Measurements from ENCODE around the gene TSPAN33. TPM values are rescaled to one million over a fixed set of nuclear protein-coding genes. Genes with fewer than 3 reads are reported as not detected.
A peak's percentile ranks its signal among the peaks of the same experiment; 100 is the strongest.
"Not testable (repeated sequence)": the region's sequence is repeated elsewhere in the genome, so short reads cannot be mapped to it uniquely, and the experiment has no call there.

TSPAN33 gene
- total RNA-seq, result 1 to 10 TPM; 5.2 to 6.3 TPM
- long read RNA-seq, donor 1, partial matches to known transcripts, result 0 of 3 reads
- long read RNA-seq, donor 1, other reads (novel, unspliced or antisense), result 0 of 3 reads
- long read RNA-seq, donor 2, partial matches to known transcripts, result 1 of 1 reads
- long read RNA-seq, donor 2, other reads (novel, unspliced or antisense), result 0 of 1 reads

GRCh38 chr7:129144095-129144833, at the start of gene TSPAN33:
TSPAN33 (plus strand) TSS chr7:129144707; CDS start chr7:129144981, 274 bp downstream.
- DNase-seq (ENCODE audit: low spot score), result peak; percentile 91
- intact Hi-C loops (cut with DNase I), result no loop called here

DNA sequence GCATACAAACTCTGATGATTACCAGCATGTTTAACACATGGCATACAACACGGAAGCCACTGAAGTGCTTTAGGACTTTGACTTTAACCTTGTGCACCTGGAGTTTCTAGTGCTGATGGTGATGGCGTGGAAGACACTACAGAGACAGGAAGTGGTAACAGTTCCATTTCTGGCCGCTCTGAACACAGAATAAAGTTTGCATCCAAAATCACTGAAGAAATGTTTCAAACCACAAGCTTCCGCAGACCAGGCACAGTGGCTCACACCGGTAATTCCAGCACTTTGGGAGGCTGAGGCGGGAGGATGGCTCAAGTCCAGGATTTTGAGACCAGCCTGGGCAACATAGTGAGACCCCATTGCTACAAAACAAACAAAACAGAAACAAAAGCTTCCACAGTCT, 49.2 kb upstream of the TSPAN33 start:
- no peak for DNase-seq (ENCODE audit: low spot score)
- intact Hi-C loops (cut with DNase I), result loop anchor here (5.0 to 10.0 kb wide), 2 partner anchors 183 to 190 kb away; partner anchors contain the start of gene KCP (in 1 of the 2)

DNA sequence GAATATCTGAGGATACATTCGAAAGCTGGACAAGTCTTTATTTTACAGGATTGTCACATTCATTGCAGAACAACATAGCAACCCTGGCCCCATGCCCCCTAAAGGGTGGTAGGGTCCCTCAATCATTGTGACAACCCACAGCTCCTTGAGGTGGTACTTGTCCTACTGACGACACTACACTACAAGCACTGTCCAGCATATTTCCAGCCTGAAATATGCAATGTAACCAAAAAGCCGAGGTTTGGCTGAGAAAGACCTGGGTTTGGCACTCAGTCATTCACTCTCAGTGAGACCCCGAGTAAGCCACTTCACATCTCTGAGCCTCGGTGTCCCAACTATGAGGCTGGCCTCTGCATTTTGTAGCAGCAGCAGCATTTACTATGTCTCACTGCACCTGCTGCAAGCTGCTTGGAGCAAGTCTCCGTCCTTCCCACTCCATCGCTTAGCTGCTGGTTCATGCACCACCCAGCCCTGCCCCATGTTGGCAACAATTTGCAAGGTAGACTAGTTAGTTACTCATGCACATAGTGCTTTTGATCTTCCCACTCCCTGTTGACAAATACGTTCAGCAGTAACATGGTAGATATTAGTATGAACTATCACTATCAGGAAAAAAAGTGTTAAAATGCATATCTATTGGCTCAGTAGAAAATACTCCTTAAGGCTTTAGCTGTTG, 46.0 kb upstream of the TSPAN33 start:
- DNase-seq (ENCODE audit: low spot score), result no peak
- intact Hi-C loops (cut with DNase I), result loop anchor here (5.0 to 10.0 kb wide), 2 partner anchors 186 to 194 kb away; partner anchors contain the start of gene KCP (in 1 of the 2)

DNA sequence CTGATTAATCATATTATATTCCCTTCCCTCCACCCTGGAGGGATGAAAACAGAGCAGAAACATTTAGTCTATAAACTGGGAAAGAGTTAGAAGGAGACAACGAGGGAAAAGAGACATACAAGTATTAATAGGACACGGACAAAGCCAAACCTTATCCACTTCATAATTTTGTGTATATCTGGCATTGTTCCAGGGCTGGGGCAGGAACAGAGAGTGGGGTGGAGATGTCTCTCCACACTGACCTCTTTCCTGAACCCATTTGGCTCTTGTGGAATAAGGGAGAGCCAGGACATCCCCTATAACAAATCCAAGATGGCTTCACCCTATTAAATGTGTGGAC, 43.7 kb upstream of the TSPAN33 start:
- no peak for DNase-seq (ENCODE audit: low spot score)
- intact Hi-C loops (cut with DNase I), result no loop called here

DNA sequence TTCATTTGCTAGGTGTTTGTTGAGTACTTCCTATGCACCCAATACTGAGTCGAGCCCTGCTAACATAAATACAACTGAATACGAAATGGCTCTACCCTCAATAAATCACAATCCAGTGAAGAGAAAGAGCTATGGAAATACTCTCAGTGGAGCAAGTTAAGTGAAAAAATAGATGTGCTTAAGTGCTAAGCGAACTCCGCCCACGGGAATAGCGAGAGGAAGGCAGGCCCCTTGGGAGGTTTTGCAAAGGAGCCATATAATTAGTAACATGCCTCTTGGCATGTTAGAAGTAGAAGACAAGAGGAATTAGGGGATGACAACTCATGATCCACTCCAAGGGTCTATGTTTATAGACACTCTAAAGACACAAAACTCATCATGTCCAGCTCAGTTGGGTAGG, 42.8 kb upstream of the TSPAN33 start:
- intact Hi-C loops (cut with DNase I), result no loop called here
- no peak for DNase-seq (ENCODE audit: low spot score)

DNA sequence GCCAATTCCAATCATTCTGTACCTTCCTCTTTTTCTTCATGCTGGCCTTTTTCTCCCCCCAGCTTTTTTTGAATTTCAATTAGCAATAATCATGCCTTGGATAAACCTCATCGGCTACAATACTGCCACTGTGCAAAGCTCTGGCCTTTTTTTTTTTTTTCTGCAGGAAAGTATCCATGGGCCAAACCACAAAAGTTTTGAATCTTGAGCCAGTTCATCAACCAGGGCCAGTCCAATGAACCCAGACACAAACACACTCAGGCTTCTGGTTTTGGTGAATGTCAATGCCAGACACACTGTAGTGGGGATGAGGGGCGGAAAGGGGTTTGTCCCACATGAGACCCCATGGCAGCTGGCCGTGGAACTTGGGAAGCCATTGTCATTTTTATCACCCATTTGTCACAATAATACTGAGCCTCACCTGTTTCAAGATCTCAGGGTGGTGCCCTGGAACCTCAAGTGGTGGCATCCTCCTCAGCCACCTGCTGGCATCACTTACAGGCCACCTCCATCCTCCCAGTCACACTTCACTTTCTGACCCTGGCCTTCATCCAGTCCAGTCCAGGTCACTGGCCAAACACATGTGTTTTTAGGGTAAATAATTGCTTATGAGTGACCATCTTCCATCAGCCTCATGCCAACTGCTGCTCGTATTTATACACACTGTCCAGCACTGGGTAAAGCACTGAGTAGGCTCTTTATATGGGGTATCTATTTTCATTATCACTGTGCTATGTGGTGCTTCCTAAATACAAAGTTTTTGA, 40.8 kb upstream of the TSPAN33 start:
- DNase-seq (ENCODE audit: low spot score), result no peak
- intact Hi-C loops (cut with DNase I), result loop anchor here in 1 of 2 donors (1.0 kb wide), 1 partner anchor 16 kb away; no protein-coding TSS in a partner anchor

DNA sequence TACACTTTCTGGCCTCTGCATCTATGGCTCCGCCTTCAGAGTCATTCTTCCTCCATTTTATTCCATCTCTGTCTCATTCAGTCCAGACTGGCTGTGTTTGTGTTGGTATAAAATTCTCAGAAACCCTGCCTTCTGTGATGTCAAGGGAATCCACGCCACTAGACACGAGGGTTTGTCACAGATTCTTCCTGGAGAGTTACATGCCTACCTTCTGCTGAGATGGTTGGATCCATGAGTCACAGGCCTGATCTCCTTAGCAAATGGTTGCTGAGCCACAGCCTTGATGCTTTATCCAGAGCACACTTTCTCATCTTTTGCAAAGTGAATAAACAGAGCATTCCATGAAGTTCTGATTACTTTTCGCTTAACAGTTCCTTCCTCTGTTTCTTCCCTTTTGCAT, 35.9 kb upstream of the TSPAN33 start:
- intact Hi-C loops (cut with DNase I), result no loop called here

GRCh38 chr7:129110258-129110981, 34.1 kb upstream of the TSPAN33 start:
- no peak for DNase-seq (ENCODE audit: low spot score)
- intact Hi-C loops (cut with DNase I), result no loop called here

More for the DNA sequence above, 35.9 kb upstream of the TSPAN33 start:
- no peak for DNase-seq (ENCODE audit: low spot score)

DNA sequence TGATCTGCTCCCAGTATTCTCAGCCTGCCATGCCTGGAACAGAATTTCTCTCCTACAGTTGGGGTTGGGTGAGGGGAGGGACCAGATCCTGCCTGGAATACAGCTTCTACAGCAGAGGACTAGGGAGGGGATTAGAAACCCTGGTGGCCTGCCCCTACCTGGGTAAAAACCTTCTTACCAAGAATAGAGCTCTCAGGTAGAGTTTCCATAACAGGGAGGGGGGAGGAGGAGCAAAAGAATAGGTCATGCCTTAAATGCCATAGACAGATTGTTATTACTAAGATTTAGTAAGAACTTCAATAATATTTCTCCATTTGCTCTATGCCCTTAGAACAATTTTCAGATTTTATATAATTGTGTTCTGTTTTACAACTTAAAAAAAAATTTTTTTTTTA, 33.5 kb upstream of the TSPAN33 start:
- intact Hi-C loops (cut with DNase I), result no loop called here
- no peak for DNase-seq (ENCODE audit: low spot score)

DNA sequence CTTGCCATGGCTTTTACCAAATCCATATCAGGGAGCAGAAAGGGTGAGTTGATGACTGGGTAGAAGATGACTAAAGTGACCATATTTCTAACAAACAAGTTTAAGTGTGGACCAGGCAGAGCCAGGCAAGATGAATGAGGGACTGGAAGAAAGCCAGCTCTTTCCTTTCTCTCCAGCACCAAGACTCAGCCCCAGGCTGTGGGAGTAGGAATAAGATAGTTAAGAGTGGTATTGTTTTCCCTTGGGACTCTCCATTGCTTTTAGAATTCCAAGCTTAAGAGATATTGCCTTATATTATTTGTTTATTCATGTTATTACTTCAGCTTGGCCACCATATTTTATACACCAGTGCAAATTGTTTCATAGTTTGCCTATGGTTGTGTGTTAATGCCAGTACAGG, 28.8 kb upstream of the TSPAN33 start:
- intact Hi-C loops (cut with DNase I), result no loop called here
- no peak for DNase-seq (ENCODE audit: low spot score)

DNA sequence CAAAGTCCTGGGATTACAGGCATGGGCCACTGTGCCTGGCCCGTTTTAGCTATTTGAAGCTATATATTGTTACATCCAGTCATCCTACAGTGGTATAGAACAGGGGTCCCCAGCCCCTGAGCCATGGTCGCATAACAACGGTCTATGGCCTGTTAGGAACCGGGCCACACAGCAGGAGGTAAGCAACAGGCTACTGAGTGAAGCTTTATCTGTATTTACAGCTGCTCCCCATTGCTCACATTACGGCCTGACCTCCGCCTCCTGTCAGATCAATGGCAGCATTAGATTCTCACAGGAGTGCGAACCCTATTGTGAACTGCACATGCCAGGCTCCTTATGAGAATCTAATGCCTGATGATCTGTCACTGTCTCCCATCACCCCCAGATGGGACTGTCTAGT, 26.3 kb upstream of the TSPAN33 start:
- no peak for DNase-seq (ENCODE audit: low spot score)
- intact Hi-C loops (cut with DNase I), result no loop called here

DNA sequence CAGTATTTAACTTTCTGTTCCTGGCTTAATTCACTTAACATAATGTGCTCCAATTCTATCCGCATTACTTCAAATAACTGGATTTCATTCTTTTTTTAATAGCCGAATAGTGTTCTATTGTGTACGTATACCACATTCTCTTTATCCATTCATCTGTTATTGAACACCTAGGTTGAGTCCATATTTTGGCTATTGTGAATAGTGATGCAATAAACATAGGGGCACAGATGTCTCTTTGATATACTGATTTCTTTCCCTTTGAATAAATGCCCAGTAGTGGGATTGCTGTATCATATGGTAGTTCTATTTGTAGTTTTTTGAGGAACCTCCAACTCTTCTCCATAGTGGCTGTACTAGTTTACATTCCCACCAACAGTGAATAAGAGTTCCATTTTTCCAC, 25.5 kb upstream of the TSPAN33 start:
- intact Hi-C loops (cut with DNase I), result no loop called here

GRCh38 chr7:129121501-129122077, 22.9 kb upstream of the TSPAN33 start:
- not testable (repeated sequence) for DNase-seq (ENCODE audit: low spot score)
- intact Hi-C loops (cut with DNase I), result loop anchor here in 1 of 2 donors (5.0 kb wide), 1 partner anchor 1486 kb away; no protein-coding TSS in a partner anchor

More for the DNA sequence above, 25.5 kb upstream of the TSPAN33 start:
- no peak for DNase-seq (ENCODE audit: low spot score)

DNA sequence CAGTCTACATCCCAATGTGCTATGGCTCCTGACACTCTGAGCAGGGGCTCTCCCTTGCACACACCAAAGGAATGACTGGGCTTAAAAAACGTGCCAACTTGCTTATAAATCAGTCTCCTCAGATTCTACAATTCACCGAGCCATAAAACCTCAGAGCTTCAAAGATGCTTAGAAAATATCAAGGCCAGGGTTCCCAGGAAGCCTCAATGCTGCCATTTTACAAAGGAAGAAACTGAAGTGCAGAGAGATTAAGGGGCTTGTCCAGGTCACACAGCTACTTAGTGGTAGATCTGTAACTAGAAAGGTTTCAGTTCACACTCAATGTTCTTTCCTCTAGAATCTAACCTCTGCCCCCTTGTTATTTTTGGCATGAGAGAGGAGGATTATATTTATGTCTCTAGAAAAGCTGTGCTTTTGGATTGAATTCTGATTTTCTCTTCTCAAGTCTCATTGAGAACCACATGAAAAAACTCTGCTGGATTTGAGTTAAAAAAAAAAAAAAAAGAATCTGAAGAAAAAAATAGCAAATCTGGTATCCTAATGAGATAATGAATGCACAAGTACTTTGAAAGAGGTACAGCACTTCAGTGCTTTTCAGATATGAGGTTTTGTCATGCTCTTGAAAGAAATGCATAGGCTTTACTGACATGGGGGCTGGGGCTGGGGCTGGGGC, 22.3 kb upstream of the TSPAN33 start:
- intact Hi-C loops (cut with DNase I), result loop anchor here in 1 of 2 donors (5.0 kb wide), 1 partner anchor 1485 kb away; no protein-coding TSS in a partner anchor

GRCh38 chr7:129122751-129123509, 21.6 kb upstream of the TSPAN33 start:
- intact Hi-C loops (cut with DNase I), result loop anchor here in 1 of 2 donors (5.0 kb wide), 1 partner anchor 1484 kb away; no protein-coding TSS in a partner anchor
- no peak for DNase-seq (ENCODE audit: low spot score)

More for the DNA sequence above, 22.3 kb upstream of the TSPAN33 start:
- no peak for DNase-seq (ENCODE audit: low spot score)

DNA sequence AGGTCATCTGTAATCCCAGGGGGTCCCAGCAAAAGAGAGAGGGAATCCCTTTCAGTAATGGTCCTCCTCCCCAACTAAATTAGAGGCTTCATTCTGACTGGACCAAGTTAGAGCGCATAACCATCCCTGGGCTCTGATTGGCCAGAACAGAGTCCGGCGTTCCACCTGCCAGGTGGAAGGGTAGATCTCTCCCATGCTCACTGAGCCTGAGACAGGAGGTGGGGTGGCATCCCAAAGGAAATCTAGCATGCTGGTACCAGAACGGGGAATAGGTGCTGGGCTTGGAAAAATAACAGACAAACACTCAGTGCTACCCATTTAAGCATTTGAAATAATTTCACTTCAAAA, 21.0 kb upstream of the TSPAN33 start:
- DNase-seq (ENCODE audit: low spot score), result no peak
- intact Hi-C loops (cut with DNase I), result loop anchor here in 1 of 2 donors (5.0 kb wide), 1 partner anchor 1484 kb away; no protein-coding TSS in a partner anchor

GRCh38 chr7:129126314-129126713, 18.2 kb upstream of the TSPAN33 start:
- no peak for DNase-seq (ENCODE audit: low spot score)
- intact Hi-C loops (cut with DNase I), result no loop called here

Measured in posterior vena cava (tissue), 2 donors.